ENCODE results near the gene ANK3.
A peak's percentile ranks its signal among the peaks of the same experiment; 100 is the strongest.

Gene ANK3

GRCh38 chr10:60312818-60313588 lies 76.7 kb downstream of the ANK3 start:
- DNase-seq (ENCODE audit: low read depth): peak; percentile 38
- TF ChIP-seq CTCF (IDR thresholded peaks at IDR 0.05; ENCODE audit: control insufficient read depth, insufficient read depth, low read depth, low read length, missing control alignments): no peak
- H3K4me3 ChIP-seq (ENCODE audit: control insufficient read depth, low read depth, low read length): no peak overlapping the region

GRCh38 chr10:60311821-60312220 lies 77.9 kb downstream of the ANK3 start:
- DNase-seq (ENCODE audit: low read depth): no peak
- no peak overlapping the region for H3K4me3 ChIP-seq (ENCODE audit: control insufficient read depth, low read depth, low read length)
- no peak for TF ChIP-seq CTCF (IDR thresholded peaks at IDR 0.05; ENCODE audit: control insufficient read depth, insufficient read depth, low read depth, low read length, missing control alignments)

GRCh38 chr10:60310740-60311139 lies 78.9 kb downstream of the ANK3 start:
- no peak for TF ChIP-seq CTCF (IDR thresholded peaks at IDR 0.05; ENCODE audit: control insufficient read depth, insufficient read depth, low read depth, low read length, missing control alignments)
- no peak for DNase-seq (ENCODE audit: low read depth)
- no peak overlapping the region for H3K4me3 ChIP-seq (ENCODE audit: control insufficient read depth, low read depth, low read length)

- no peak overlapping the region for H3K4me3 ChIP-seq (ENCODE audit: control insufficient read depth, low read depth, low read length)
- no peak for TF ChIP-seq CTCF (IDR thresholded peaks at IDR 0.05; ENCODE audit: control insufficient read depth, insufficient read depth, low read depth, low read length, missing control alignments)
- no peak for DNase-seq (ENCODE audit: low read depth)
Observed at GRCh38 chr10:60309891-60310290, 79.8 kb downstream of the ANK3 start.

- TF ChIP-seq CTCF (IDR thresholded peaks at IDR 0.05; ENCODE audit: control insufficient read depth, insufficient read depth, low read depth, low read length, missing control alignments): no peak
- DNase-seq (ENCODE audit: low read depth): no peak
- no peak overlapping the region for H3K4me3 ChIP-seq (ENCODE audit: control insufficient read depth, low read depth, low read length)
Observed at GRCh38 chr10:60309371-60309770, 80.3 kb downstream of the ANK3 start.

GRCh38 chr10:60305380-60305892 lies 84.2 kb downstream of the ANK3 start:
- no peak for TF ChIP-seq CTCF (IDR thresholded peaks at IDR 0.05; ENCODE audit: control insufficient read depth, insufficient read depth, low read depth, low read length, missing control alignments)
- DNase-seq (ENCODE audit: low read depth): peak; percentile 17
- H3K4me3 ChIP-seq (ENCODE audit: control insufficient read depth, low read depth, low read length): no peak overlapping the region

All from AG09309 (cell line).